PC-9 (cell line): ENCODE measurements around the gene APRT. TPM values are rescaled to one million over a fixed set of nuclear protein-coding genes. Genes with fewer than 3 reads are reported as not detected.

Experiments used
- BruUV-seq: library from RNA; stranded (reverse); fragments of 400-500 nt; replicated peaks from 2 replicates; lab custom pipeline; 2021; lab: Mats Ljungman, UMichigan
- CTCF ChIA-PET: fragments of 300-600 bp; sonication (Branson Sonifier 250); formaldehyde crosslinking; loops from one replicate; lab custom pipeline; 2022; ENCODE audit warnings: antibody characterized with exemption; lab: Charles Lee
- POLR2A ChIA-PET: fragments of 300-600 bp; sonication (Branson Sonifier 250); formaldehyde crosslinking; loops from one replicate; lab custom pipeline; 2022; ENCODE audit warnings: antibody characterized with exemption; ENCODE audit not compliant: unreplicated experiment; lab: Charles Lee
- DNase-seq, 2 experiments: peaks; one replicate each; pipeline versions ENCODE4 v3.0.0 to v3.0.0-alpha.2; 2015 to 2022; ENCODE audit warnings: mixed read lengths in 1 of 2
- H2AFZ ChIP-seq: fragments of 200-600 bp; sonication (generic); 2 replicates; pipeline ENCODE4 v1.8.1; 2017; ENCODE audit warnings: antibody characterized with exemption
- H3F3A ChIP-seq: fragments of 200-600 bp; sonication (generic); 2 replicates; pipeline ENCODE4 v1.8.1; 2017; ENCODE audit warnings: antibody characterized with exemption, mild to moderate bottlenecking, low read depth; ENCODE audit not compliant: insufficient read depth
- H3K27ac ChIP-seq: fragments of 200-600 bp; sonication (generic); 2 replicates; pipeline ENCODE4 v1.6.1; 2016; ENCODE audit warnings: mixed run types
- H3K27me3 ChIP-seq: fragments of 200-600 bp; sonication (generic); 2 replicates; pipeline ENCODE4 v1.6.1; 2016; ENCODE audit warnings: low read depth, mixed run types; ENCODE audit not compliant: insufficient read depth
- H3K36me3 ChIP-seq: fragments of 200-600 bp; sonication (generic); 2 replicates; pipeline ENCODE4 v1.6.1; 2016; ENCODE audit warnings: low read depth, mixed run types
- H3K4me1 ChIP-seq: fragments of 200-600 bp; sonication (generic); replicated peaks from 2 replicates; pipeline ENCODE4 v1.6.1; 2016; ENCODE audit warnings: mixed run types; ENCODE audit not compliant: insufficient read depth
- H3K4me2 ChIP-seq: fragments of 200-600 bp; sonication (generic); 2 replicates; pipeline ENCODE4 v1.6.1; 2017; ENCODE audit warnings: mixed run types
- H3K4me3 ChIP-seq: fragments of 200-600 bp; sonication (generic); 2 replicates; pipeline ENCODE4 v1.6.1; 2016; ENCODE audit warnings: mixed run types
- H3K79me2 ChIP-seq: fragments of 200-600 bp; sonication (generic); 2 replicates; pipeline ENCODE4 v1.6.1; 2017; ENCODE audit warnings: low read depth, mixed run types
- H3K9me2 ChIP-seq: fragments of 200-600 bp; sonication (generic); 2 replicates; pipeline ENCODE4 v1.8.1; 2017; ENCODE audit warnings: mild to moderate bottlenecking; ENCODE audit not compliant: insufficient read depth
- H3K9me3 ChIP-seq: fragments of 200-600 bp; sonication (generic); 2 replicates; pipeline ENCODE4 v1.8.1; 2016; ENCODE audit warnings: low read depth; ENCODE audit not compliant: insufficient read depth
- H4K20me1 ChIP-seq: fragments of 200-600 bp; sonication (generic); 2 replicates; pipeline ENCODE4 v1.8.1; 2017; ENCODE audit not compliant: insufficient read depth
- CTCF ChIP-seq: fragments of 200-600 bp; sonication (generic); conservative IDR thresholded peaks from 2 replicates; pipeline ENCODE4 v1.6.1; 2017; ENCODE audit warnings: mixed run types, antibody characterized with exemption, mild to moderate bottlenecking, moderate library complexity
- EZH2 ChIP-seq: fragments of 200-600 bp; sonication (generic); IDR thresholded peaks from 2 replicates; pipeline ENCODE4 v1.8.0; 2017; ENCODE audit warnings: antibody characterized with exemption, low read depth
- intact Hi-C: fragments of 100-400 bp; cut with micrococcal nuclease; formaldehyde crosslinking; loops from one replicate; pipeline ENCODE4 v1.10.0; 2022; ENCODE audit not compliant: unreplicated experiment
- total RNA-seq: library from RNA; stranded (reverse); gene quantifications from 2 replicates; pipeline ENCODE4 v1.2.3, GENCODE V29; 2021

Gene APRT
- total RNA-seq, 1 experiment from 2014 or later: 213 TPM

- peaks cover 16% of the 10 kb centered on the region; the same call in 1 of the 2 replicates for H3K4me1 ChIP-seq
- peaks cover 19% of the 10 kb centered on the region for H4K20me1 ChIP-seq
- peaks cover 25% of the 10 kb centered on the region for H3K79me2 ChIP-seq
- ChIA-PET POLR2A (no interaction called here), CTCF (interaction anchor here (0.6 kb wide), 1 partner anchor 269 kb away, joined by 9 read pairs; no protein-coding TSS in a partner anchor)
- intact Hi-C loops: loop anchor here (5.0 kb wide), 1 partner anchor 126 kb away; the partner anchor contains the start of gene SNAI3
- H3F3A ChIP-seq: peaks cover 48% of the 10 kb centered on the region
- TF ChIP-seq EZH2 (no peak), CTCF (no peak)
- no peak for DNase-seq
- H2AFZ ChIP-seq: no peak overlapping the region
- no peak overlapping the region for H3K4me3 ChIP-seq
- BruUV-seq: no TSS peak
- peaks cover 11% of the 10 kb centered on the region; the same call in 1 of the 2 replicates for H3K36me3 ChIP-seq
- H3K9me2 ChIP-seq: no peaks in the 10 kb centered on the region
- H3K4me2 ChIP-seq: peak overlapping the region; percentile 90
- no peaks in the 10 kb centered on the region for H3K9me3 ChIP-seq
- no peak overlapping the region for H3K27ac ChIP-seq
- H3K27me3 ChIP-seq: no peaks in the 10 kb centered on the region
Measured at GRCh38 chr16:88813269-88814143, 1.8 kb upstream of the APRT start.

- Histone ChIP-seq H3K9me3 (no peaks in the 10 kb centered on the region), H3K4me2 (peak overlapping the region; percentile 90), H3K79me2 (peaks cover 32% of the 10 kb centered on the region), H3K4me3 (peak overlapping the region; percentile 91), H3K36me3 (peaks cover 11% of the 10 kb centered on the region; the same call in 1 of the 2 replicates), H4K20me1 (peaks cover 25% of the 10 kb centered on the region), H3K27me3 (no peaks in the 10 kb centered on the region), H2AFZ (peak overlapping the region; percentile 81), H3K27ac (peak overlapping the region; percentile 48), H3K9me2 (no peaks in the 10 kb centered on the region), H3K4me1 (peaks cover 16% of the 10 kb centered on the region; the same call in 1 of the 2 replicates), H3F3A (peaks cover 57% of the 10 kb centered on the region)
- peak in 1 of 2 experiments; percentile 56 for DNase-seq
- POLR2A ChIA-PET: interaction anchor here (0.6 kb wide), 1 partner anchor 28 kb away, joined by 4 read pairs; no protein-coding TSS in a partner anchor
- peak; percentile 5; the same call in 1 of the 2 replicates for TF ChIP-seq CTCF
- TF ChIP-seq EZH2: no peak
- intact Hi-C loops: loop anchor here (1.0 to 5.0 kb wide), 3 partner anchors 45 to 404 kb away; partner anchors contain the start of genes SNAI3 and TRAPPC2L
- CTCF ChIA-PET: interaction anchor here (0.6 to 0.7 kb wide), 2 partner anchors 270 to 354 kb away, joined by 3 to 9 read pairs; no protein-coding TSS in a partner anchor
- BruUV-seq: no TSS peak
Measured at GRCh38 chr16:88812513-88813268, 963 bp upstream of the APRT start.
